Lower leg skin (tissue), 3 donors: Measurements from ENCODE around the gene MEF2C.

ENCODE experiments used
- CTCF ChIP-seq, 3 donors: fragments of 450-650 bp; IDR thresholded peaks; one replicate each; pipeline ENCODE4 v1.5.1; 2016; ENCODE audit warnings: antibody characterized with exemption in 3 of 3, mild to moderate bottlenecking in 3 of 3, moderate library complexity in 2 of 3
- POLR2A ChIP-seq, 2 donors: fragments of 450-650 bp; IDR thresholded peaks; one replicate each; pipeline ENCODE4 v1.6.1; 2016 to 2017; ENCODE audit warnings: antibody characterized with exemption in 2 of 2, mild to moderate bottlenecking in 1 of 2, moderate library complexity in 1 of 2

- no peak for TF ChIP-seq CTCF (IDR thresholded peaks at IDR 0.05)
- no peak for TF ChIP-seq POLR2A (IDR thresholded peaks at IDR 0.05)
These were observed 157.5 kb downstream of the MEF2C start for GRCh38 chr5:88725454-88725853.
